Measurements from ENCODE around the gene MOK.

DNA sequence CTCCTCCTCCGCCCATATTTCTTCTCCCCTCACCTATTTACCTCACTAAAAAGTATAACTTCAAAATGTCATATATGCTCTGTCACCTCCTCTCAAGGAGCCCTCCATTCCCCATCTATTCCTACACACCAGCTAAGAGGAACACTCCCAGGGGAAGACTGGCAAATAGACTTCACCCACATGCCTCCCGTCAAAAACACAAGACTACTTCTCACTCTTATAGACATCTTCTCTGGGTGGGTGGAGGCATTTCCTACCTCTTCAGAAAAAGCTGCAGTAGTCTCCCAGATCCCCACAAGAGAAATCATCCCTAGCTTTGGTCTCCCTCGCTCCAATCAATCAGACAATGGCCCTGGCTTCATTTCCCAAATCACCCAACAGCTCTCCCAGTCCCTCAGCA, 66.2 kb downstream of the MOK start:
- TF ChIP-seq, protein P1, sequence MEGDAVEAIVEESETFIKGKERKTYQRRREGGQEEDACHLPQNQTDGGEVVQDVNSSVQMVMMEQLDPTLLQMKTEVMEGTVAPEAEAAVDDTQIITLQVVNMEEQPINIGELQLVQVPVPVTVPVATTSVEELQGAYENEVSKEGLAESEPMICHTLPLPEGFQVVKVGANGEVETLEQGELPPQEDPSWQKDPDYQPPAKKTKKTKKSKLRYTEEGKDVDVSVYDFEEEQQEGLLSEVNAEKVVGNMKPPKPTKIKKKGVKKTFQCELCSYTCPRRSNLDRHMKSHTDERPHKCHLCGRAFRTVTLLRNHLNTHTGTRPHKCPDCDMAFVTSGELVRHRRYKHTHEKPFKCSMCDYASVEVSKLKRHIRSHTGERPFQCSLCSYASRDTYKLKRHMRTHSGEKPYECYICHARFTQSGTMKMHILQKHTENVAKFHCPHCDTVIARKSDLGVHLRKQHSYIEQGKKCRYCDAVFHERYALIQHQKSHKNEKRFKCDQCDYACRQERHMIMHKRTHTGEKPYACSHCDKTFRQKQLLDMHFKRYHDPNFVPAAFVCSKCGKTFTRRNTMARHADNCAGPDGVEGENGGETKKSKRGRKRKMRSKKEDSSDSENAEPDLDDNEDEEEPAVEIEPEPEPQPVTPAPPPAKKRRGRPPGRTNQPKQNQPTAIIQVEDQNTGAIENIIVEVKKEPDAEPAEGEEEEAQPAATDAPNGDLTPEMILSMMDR (conservative IDR thresholded peaks at IDR 0.05; ENCODE audit: low read depth, low read length): no peak
- TF ChIP-seq CEBPB (IDR thresholded peaks at IDR 0.05; ENCODE audit: low read depth, low read length): no peak
- no peak for TF ChIP-seq POLR2A (IDR thresholded peaks at IDR 0.05; ENCODE audit: low read depth, low read length)
- TF ChIP-seq NFE2L2 (IDR thresholded peaks at IDR 0.05; ENCODE audit: low read depth, low read length): no peak
- TF ChIP-seq, protein P2, sequence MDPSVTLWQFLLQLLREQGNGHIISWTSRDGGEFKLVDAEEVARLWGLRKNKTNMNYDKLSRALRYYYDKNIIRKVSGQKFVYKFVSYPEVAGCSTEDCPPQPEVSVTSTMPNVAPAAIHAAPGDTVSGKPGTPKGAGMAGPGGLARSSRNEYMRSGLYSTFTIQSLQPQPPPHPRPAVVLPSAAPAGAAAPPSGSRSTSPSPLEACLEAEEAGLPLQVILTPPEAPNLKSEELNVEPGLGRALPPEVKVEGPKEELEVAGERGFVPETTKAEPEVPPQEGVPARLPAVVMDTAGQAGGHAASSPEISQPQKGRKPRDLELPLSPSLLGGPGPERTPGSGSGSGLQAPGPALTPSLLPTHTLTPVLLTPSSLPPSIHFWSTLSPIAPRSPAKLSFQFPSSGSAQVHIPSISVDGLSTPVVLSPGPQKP (IDR thresholded peaks at IDR 0.05; ENCODE audit: borderline replicate concordance, low read depth, low read length): no peak
- TF ChIP-seq, protein P3, sequence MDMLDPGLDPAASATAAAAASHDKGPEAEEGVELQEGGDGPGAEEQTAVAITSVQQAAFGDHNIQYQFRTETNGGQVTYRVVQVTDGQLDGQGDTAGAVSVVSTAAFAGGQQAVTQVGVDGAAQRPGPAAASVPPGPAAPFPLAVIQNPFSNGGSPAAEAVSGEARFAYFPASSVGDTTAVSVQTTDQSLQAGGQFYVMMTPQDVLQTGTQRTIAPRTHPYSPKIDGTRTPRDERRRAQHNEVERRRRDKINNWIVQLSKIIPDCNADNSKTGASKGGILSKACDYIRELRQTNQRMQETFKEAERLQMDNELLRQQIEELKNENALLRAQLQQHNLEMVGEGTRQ (IDR thresholded peaks at IDR 0.05; ENCODE audit: low read depth, low read length): no peak
- TF ChIP-seq SMC3 (IDR thresholded peaks at IDR 0.05; ENCODE audit: low read depth, low read length): no peak
- TF ChIP-seq MXI1 (IDR thresholded peaks at IDR 0.05; ENCODE audit: borderline replicate concordance, low read depth, low read length): no peak
- TF ChIP-seq RAD21 (IDR thresholded peaks at IDR 0.05; ENCODE audit: low read length): no peak
- TF ChIP-seq BHLHE40 (IDR thresholded peaks at IDR 0.05; ENCODE audit: low read depth, low read length): no peak
